GM18873 (cell line): ENCODE results near the gene TFPI.

Source experiments
- ATAC-seq: cut with Tn5 transposase; IDR thresholded peaks from one replicate; pipeline ENCODE4 v1.9.1; 2021; ENCODE audit warnings: mild to moderate bottlenecking, moderate library complexity, moderate number of reproducible peaks; ENCODE audit not compliant: unreplicated experiment, low FRiP score

Gene TFPI

GRCh38 chr2:187470698-187471097 is 83.5 kb downstream of the TFPI start:
- ATAC-seq = no peak

GRCh38 chr2:187469538-187469937 is 84.7 kb downstream of the TFPI start:
- no peak for ATAC-seq

GRCh38 chr2:187468262-187468661 is 86.0 kb downstream of the TFPI start:
- no peak for ATAC-seq

GRCh38 chr2:187466129-187466792 is 88.0 kb downstream of the TFPI start:
- no peak for ATAC-seq

GRCh38 chr2:187462839-187463238 is 91.4 kb downstream of the TFPI start:
- ATAC-seq = no peak

GRCh38 chr2:187461294-187462261 is 92.7 kb downstream of the TFPI start:
- no peak for ATAC-seq

- ATAC-seq = no peak
Measured at GRCh38 chr2:187459256-187459655, 95.0 kb downstream of the TFPI start.

GRCh38 chr2:187453078-187453641 is 101.1 kb downstream of the TFPI start:
- no peak for ATAC-seq

GRCh38 chr2:187451510-187451909 is 102.7 kb downstream of the TFPI start:
- ATAC-seq = no peak

GRCh38 chr2:187447336-187447735 is 106.9 kb downstream of the TFPI start:
- no peak for ATAC-seq

- ATAC-seq = no peak
Measured at GRCh38 chr2:187446711-187447110, 107.5 kb downstream of the TFPI start.

GRCh38 chr2:187445051-187445450 is 109.2 kb downstream of the TFPI start:
- no peak for ATAC-seq

GRCh38 chr2:187442778-187443177 is 111.5 kb downstream of the TFPI start:
- ATAC-seq = no peak

- ATAC-seq = no peak
Measured at GRCh38 chr2:187442378-187442777, 111.9 kb downstream of the TFPI start.

- no peak for ATAC-seq
Measured at GRCh38 chr2:187440101-187440675, 114.0 kb downstream of the TFPI start.

- ATAC-seq = no peak
Measured at GRCh38 chr2:187438455-187438854, 115.8 kb downstream of the TFPI start.

- no peak for ATAC-seq
Measured at GRCh38 chr2:187435756-187436155, 118.5 kb downstream of the TFPI start.

GRCh38 chr2:187435078-187435477 is 119.2 kb downstream of the TFPI start:
- no peak for ATAC-seq

- no peak for ATAC-seq
Measured at GRCh38 chr2:187434342-187434785, 119.9 kb downstream of the TFPI start.

GRCh38 chr2:187431911-187432310 is 122.3 kb downstream of the TFPI start:
- no peak for ATAC-seq

- no peak for ATAC-seq
Measured at GRCh38 chr2:187429989-187430388, 124.2 kb downstream of the TFPI start.
